GM18909 (cell line): ENCODE results near the gene IGF1.

Experiments used
- ATAC-seq: cut with Tn5 transposase; IDR thresholded peaks from one replicate; pipeline ENCODE4 v1.9.1; 2021; ENCODE audit warnings: mild to moderate bottlenecking; ENCODE audit not compliant: unreplicated experiment, poor library complexity

The IGF1 gene

DNA sequence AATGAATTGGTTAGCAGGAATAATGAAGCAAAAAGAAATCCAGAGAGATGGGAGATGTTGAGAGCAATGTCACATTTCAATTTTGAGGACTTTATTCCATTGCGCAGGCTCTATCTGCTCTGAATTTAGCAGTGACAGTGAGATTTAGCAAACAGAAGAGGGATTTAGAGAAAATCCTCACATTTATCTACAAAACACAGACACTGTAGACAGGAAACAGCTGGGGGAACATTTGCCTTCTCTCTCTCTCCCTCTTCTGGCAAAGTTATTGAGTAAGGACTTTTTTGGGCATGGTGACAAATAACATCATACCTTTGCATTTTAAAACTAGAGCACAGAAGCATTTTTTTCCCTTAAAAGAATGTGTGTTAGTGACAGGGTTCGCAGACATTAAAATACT lies at the start of gene IGF1:
Gene IGF1, minus strand, starts transcription at position 158 of the 400 bp plus-strand sequence. CDS start 182 bp downstream, outside the sequence.
- ATAC-seq, result no peak

DNA sequence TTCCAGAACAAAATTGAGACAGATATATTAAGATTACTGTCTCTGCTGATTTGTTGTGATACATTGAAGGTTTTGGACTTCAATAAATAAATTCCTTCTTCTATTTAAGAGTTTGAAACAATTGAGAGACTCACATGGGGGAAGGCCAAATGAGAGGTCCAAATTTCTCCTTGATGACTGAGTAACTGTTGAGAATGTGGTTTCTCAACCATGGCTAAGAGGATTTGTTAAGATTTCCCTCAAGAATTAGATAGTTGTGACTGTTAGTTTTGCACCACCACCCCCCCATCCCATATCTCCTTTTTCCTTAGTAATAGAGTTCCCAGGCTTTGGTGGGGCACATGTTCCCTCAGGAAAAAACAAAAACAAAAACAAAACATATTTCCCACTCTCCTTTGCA lies 47.7 kb upstream of the IGF1 start:
- no peak for ATAC-seq

DNA sequence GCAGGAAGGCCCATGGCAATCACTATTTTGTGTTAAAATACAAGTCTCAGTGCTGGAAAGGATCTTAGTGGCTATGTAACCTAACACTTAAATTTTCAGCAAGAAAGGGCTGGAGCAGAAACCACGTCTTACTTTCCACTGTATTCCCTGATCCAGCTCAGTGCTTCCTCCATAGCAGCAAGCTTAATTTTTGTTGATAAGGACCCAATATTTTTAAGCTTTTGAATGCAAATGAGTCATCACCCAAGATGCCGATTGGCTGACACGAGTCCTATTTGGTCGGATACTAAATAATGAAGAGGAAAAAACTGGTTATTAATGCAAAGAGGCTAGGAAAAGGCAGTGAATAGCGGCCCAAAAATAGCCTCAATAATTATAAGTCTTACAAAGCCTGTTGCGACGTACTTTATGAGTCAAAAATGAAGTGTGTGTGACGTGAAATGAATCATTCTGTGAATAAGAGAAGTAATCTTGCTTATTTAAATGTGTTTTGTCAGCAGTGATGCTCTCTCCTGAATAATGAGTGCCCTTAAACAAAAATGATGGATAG lies 46.9 kb upstream of the IGF1 start:
- no peak for ATAC-seq

DNA sequence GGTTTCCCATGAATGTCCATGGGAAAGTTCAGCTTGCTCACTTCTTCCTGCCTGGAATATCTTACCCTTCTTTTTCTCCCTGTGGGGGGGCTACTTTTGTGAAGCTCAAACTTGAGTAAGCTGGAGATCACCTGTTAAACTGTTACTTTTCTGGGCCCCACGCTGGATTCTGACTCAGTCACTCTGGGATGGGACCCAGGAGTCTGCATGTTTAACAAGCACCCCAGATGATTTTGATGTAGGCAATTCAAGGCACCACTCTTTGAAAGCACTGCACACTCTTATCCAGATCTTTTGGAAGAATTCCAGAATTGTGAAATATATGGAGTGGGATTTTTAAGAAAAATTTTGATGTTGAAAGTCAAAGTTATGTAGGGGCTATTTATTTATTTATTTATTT lies 46.3 kb upstream of the IGF1 start:
- no peak for ATAC-seq

DNA sequence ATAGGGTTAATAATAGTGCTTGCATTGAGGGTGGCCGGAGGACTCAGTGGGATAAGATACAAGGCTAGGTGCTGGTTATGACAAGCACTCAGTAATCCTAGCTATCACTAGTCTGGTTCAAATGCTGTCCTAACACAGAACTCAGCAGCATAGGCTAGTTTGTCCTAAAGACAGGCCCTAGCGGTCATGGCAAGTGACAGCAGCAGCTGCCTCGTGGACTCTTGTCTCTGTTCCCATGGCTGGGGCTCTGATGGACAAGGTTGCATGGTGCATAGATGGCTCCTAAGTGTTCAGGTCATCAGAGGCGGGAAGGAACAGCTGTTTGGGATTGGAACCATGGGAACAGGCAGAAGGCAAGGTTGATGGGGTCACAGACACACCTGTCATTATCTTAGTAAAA lies 42.4 kb upstream of the IGF1 start:
- ATAC-seq, result no peak

DNA sequence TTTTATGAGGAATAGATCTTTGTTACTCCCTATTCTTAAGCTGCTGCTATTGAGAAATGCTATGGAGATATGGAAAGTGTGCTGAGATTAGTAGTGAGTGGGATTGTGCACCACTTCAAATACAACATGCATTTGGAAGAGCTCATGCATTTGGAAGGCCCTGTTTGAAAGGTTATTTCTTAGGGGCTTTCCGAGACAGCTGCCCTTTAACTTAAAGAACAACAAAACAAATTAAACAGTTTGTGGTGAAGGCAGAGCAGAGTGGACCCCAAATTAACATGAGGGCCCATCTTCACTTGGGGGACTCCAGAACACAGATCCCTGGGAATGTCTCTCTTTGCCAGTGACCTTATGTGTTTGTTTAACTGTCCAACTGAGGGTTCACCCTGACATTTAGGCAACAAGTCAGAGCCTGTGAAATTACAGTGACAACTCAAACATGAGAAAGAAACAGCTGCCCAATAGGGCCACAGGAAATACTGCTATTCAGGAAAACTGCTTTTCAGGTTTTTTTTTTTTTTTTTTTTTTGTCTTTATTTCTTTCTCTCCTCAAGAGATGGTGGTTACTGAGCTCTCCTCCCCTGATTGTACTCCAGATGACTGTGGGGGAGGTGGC lies 41.4 kb upstream of the IGF1 start:
- ATAC-seq, result no peak

DNA sequence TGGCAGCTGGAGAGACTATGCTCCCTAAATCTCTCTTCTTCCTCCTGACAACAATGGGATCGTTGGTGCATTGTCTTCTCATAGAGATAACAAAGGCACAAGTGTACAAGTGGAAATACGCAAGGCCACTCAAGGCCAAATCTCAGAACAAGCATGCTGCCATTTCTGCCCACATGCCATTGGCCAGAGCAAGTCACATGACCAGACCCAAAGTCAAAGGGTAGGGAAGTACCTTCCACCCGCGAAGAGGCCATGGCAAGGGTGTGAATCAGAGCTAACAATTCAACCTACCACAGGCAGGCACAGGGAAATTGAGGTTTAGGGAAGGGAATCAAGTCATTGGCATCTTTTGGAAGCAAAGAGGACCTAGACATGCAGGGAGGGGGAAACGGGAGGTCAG lies 38.5 kb upstream of the IGF1 start:
- ATAC-seq, result no peak

DNA sequence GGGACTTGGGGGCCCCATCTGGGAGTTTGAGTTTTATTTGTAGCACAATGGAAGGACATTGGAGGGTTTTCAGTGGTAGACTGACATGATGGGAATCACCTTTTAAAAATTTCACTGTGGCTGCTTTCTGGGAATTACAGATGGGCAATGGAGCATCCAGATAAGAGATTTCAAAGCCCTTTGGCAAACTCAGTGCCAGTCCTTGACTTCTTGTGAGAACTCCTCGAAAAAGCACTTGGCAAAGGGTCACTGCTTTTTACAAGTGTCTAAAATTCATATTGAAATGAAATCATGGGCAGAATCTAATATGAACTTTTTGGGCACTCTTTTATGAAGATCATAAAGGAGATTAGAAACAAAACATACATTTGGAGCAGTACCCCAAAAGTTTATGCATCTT lies 34.3 kb upstream of the IGF1 start:
- ATAC-seq, result no peak

DNA sequence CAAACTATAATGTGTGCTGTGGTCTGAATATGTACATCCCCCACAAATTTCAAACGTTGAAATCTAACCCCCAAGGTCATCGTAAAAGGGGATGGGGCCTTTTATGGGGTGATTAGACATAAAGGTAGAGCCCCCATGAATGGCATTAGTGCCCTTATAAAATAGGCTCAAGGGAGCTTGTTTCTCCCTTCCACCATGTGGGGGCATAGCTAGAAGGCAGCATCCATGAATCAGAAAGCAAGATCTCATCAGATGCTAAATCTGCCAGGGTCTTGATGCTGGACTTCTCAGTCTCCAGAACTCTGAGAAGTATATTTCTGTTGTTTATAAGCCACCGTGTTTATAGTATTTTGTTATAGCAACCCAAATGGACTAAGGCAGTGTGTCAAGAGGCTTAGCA lies 33.4 kb upstream of the IGF1 start:
- ATAC-seq, result no peak

DNA sequence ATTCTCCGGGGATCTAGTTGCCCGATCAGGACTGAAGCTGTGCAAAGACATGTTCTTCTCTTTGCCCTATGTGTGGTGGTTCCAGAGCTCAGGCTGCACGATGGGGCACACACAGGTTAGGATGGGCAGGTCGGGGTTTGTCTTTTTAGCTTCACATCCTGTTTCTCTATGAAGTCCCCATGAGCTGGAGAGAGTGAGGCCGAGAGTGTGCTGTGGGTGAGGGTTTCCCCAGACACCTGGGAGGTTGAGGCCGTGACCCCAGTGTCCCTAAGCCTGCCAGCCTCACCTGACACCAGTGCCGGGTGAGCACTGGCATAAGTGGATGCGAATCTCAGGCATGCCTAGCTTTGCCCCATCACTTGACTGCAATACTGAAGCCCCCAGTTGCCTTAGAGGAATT lies 32.9 kb upstream of the IGF1 start:
- ATAC-seq, result peak; percentile 89

DNA sequence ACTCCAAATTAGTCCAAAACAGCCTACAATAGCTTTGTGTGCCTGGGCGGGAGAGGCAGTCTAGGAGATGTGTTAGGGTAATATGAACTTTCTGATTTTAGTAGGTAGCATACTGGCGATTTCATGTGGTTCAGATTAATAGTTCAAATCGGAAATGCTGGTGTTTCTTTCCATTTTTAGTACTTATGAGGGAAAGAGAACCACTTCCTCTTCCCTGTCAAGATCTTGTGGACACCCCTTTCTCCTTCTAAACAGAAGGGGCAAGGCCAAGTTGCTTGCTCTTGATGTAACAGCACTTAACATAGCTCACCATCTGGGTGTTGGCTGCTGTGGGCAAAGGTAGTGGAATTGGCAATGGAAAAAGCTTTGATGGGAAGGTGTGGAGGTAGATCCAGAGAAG lies 32.2 kb upstream of the IGF1 start:
- ATAC-seq, result peak; percentile 17

DNA sequence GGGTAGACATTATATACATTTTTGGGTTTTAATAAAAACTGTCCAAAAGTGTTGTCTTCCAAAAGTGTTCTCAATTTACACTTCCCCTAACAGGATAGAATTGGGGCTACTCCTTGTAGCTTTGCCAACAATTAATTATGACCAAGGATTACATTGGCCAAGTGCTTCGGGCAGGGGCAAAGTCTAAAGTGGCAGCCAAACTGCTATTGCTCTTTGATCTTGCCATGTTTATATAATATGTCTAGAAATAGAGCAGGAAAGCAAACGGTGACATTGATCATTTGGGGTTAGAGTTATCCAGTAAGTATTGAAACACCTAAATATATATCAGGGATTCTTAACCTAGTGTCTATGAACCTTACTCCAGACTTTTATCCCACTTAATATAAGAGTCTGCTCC lies 31.2 kb upstream of the IGF1 start:
- ATAC-seq, result no peak

DNA sequence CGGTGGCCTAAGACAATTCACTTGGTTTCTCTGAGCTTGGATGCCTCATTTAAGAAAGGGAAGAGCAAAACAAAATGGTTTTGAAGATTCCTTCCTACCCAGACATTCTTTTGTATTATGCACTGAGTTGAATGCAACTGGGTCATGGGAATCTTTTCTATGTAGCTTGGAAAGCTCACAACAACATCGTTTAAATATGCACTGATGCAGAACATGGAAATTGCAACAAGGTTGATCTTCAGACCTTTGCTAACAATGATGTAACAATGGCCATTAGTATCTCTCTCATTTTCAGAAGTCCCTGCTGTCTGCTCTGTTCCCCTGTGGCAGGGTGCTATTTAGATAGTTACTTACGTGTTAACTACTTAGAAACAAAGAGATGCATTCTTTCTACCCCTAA lies 30.1 kb upstream of the IGF1 start:
- no peak for ATAC-seq

DNA sequence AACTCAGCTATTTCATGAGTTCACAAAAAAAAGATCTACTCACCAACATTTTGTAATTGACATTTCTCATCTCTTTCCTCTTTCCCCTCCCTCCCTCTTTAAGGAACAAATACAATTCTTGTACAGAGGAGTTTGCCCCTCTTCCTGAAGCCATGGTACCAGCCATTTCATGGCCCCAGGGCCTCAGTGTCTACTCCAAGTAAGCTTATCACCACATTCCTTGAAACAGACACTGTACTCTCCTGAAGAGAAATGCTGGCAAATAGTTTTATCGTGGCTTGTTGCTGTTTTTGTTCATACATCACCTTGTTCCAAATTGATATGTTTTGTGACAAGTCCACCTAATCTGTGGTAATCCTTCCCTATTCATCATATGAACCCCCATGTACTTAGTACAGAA lies 29.7 kb upstream of the IGF1 start:
- ATAC-seq, result no peak

DNA sequence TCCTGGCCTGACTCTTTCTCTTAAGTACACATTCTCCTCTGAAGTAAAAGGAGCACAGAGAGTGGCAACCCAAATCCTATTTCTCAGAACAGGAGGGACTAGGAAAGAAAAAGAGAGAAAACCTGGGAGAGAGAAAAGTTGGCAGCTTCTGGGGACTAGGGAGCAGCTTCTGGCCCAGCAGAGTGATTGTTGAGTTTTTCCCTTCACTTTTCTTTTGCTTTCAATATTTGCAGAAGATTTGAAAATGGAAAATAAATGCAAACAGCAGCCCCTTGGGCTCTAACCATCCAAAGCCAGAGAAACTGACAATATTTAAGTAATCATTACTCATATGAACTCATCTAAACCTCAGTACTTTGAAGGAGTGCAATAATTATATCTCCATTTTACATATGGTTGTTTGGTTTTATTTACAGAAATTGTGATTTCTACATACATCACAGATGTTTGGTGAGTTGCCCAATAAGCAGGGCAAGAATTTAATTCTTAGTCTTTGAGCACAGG lies 28.8 kb upstream of the IGF1 start:
- no peak for ATAC-seq

DNA sequence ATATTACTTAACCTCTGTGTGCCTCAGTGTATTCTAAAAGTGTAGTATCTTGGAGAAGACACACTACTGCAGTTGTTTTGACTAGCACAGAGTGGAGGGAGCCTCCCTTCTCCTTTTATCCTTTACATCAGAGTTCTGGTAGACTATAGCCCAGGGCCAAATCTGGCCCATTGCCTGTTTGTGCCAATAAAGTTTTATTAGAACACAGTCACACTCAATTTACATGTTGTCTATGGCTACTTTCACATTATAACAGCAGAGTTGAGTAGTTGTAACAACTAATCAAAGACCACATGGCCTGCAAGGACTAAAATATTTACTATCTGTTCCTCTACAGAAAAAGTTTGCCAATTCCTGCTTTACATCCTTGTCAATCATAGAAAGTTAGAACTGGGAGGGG lies 27.7 kb upstream of the IGF1 start:
- no peak for ATAC-seq

DNA sequence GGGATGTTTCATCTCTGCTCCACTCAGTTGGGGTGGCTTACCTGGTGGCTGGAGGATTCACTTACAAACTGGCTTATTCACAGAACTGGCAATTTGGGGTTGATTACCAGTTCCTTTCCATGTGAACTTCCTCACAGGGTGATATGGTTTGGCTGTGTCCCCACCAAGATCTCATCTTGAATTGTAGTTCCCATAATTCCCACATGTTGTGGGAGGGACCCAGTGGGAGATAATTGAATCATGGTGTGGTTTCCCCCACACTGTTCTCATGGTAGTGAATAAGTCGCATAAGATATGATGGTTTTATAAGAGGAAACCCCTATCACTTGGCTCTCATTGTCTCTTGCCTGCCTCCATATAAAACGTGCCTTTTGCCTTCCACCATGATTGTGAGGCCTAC lies 26.9 kb upstream of the IGF1 start:
- no peak for ATAC-seq

DNA sequence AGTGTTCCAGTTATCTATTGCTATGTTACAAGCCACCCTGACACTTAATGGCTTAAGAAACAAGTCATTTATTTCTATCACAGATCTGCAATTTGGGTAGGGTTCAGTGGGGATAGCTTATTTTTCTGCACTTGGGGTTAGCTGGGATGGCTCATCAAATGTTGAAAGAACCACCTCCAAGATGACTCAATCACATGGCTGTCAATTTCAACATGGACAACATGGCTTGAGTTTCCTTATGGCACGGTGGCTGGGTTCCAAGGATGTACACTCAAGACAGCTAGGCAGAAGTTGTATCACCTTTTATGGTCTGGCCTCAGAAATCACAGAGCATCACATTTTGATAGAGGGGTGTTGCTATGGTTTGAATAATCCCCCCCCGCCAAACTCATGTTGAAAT lies 24.5 kb upstream of the IGF1 start:
- no peak for ATAC-seq

DNA sequence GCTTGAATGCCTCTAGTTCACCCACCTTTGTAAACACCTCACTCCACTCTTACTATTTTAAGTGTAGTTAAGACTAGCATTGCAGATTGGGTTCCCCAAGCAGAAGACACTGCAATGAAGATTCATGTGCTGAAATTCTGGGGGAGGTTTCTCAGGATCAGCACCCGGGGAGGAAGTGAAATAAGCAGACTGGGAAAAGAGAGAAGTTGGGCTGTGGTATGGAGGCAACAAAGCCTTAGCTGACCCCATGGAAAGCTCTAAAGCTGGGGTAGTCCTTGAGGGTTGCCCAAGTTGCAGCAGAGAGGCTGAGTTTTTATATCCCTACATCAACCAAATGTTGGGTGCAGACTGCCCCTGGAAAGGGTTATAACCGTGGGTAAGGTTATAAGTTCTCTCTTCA lies 23.9 kb upstream of the IGF1 start:
- no peak for ATAC-seq

DNA sequence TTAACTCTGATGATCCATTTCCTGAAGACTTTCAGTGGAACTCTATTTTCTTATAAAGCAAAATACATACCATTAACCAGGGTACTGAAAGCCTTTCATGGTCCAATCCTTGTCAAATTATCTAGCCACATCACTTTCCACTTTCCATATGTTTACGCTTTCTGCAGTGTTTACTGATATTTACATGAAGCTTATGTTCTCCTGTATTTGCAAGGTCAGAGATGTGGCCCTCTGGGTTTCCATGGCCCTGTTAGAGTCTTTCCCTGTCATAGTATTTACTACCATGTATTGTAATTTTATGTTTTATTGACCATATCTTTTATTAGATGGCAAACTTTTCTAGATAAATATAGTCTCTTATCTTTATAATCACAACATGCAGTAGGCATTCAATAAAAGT lies 23.5 kb upstream of the IGF1 start:
- no peak for ATAC-seq

DNA sequence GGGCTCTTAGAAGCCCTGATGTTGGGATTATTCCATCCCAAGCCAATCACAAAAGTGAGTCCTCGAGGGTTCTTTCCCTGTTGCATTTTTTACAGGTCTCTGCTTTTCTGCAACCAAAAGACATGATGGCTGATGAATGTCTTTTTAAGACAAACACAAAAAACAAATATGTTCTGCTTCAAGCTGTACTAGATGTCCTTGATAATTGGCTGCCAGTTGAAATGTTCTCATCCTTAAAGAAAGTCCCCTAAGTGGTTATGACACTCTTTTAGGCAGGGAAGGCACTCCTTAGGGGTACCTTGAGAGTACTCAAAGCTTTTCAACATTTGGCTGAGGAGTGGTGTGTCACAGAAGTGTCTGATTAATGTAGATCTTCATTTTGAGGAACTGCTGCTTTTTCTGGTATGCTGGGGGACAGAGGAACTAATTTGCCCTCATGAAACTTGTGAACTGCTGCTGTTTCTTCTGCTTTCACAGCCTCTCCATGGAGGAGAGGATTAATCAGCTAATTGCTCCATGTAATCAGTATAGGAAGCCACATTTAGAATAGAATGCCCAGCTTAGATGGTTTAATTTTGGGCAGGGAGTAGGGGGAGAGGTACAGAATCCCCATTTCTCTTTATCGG lies 22.8 kb upstream of the IGF1 start:
- ATAC-seq, result peak; percentile 68

DNA sequence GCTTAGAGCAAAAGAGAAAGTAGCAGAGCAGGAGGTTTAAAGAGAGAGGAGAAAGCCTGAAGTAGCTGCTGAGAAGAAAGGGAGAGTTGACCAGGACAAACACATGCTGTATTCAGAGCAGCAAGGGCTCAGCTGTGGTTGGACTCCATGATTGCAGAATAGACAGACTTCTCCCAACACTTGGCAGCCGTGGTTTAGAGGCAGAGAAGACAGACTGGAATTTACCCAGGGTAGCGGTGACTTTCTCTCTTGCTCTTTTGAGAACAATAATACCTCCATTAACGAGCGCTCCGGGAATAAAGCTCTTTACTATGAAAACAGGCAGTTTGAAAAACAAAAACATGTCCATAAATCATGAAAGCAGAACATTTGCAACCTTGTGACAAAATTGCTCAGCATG lies 21.4 kb upstream of the IGF1 start:
- no peak for ATAC-seq
